ENCODE measurements around the gene TPM3.

DNA sequence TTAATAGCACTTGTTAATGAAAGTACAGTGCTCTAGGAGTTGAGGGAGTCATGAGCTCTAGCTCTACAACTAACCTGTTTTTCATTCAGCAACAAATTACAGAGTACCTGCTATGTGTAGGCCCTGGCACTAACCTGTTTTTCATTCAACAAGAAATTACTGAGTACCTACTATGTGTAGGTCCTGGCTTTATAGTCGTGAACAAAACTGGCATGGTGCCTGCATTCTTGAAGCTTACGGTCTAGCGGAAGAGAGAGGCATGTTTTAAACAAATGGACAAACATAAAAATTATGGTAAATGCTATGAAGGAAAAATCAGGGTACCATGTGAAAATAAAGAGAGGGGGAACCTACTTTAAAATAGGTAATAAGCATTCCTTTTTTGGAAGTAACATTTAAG is 26.6 kb upstream of the TPM3 start:
- TF ChIP-seq, protein P1, sequence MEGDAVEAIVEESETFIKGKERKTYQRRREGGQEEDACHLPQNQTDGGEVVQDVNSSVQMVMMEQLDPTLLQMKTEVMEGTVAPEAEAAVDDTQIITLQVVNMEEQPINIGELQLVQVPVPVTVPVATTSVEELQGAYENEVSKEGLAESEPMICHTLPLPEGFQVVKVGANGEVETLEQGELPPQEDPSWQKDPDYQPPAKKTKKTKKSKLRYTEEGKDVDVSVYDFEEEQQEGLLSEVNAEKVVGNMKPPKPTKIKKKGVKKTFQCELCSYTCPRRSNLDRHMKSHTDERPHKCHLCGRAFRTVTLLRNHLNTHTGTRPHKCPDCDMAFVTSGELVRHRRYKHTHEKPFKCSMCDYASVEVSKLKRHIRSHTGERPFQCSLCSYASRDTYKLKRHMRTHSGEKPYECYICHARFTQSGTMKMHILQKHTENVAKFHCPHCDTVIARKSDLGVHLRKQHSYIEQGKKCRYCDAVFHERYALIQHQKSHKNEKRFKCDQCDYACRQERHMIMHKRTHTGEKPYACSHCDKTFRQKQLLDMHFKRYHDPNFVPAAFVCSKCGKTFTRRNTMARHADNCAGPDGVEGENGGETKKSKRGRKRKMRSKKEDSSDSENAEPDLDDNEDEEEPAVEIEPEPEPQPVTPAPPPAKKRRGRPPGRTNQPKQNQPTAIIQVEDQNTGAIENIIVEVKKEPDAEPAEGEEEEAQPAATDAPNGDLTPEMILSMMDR (IDR thresholded peaks at IDR 0.05; ENCODE audit: control extremely low read depth in 1 of 3, insufficient read depth in 1 of 3, low read depth in 1 of 3, low read length in 3 of 3), result no peak
- TF ChIP-seq GABPA (IDR thresholded peaks at IDR 0.05; ENCODE audit: borderline replicate concordance, insufficient read depth, low read length) (no peak), POLR2A (IDR thresholded peaks at IDR 0.05; ENCODE audit: control extremely low read depth in 1 of 2, low read depth in 2 of 2, low read length in 2 of 2) (no peak), POLR2AphosphoS5 (IDR thresholded peaks at IDR 0.05; ENCODE audit: low read depth, low read length) (no peak), HDAC2 (IDR thresholded peaks at IDR 0.05; ENCODE audit: borderline replicate concordance in 1 of 2, low read depth in 2 of 2, low read length in 2 of 2) (no peak), EZH2 (IDR thresholded peaks at IDR 0.05; ENCODE audit: low read depth, low read length, severe bottlenecking) (no peak), MAFK (IDR thresholded peaks at IDR 0.05; ENCODE audit: low read depth, low read length) (no peak), EP300 (IDR thresholded peaks at IDR 0.05; ENCODE audit: borderline replicate concordance in 1 of 2, low read depth in 2 of 2, low read length in 2 of 2) (no peak), ZNF274 (IDR thresholded peaks at IDR 0.05; ENCODE audit: borderline replicate concordance, extremely low read depth, low read length) (no peak), SIN3A (conservative IDR thresholded peaks at IDR 0.05 in 1 of 2, IDR thresholded peaks at IDR 0.05 in 1 of 2; ENCODE audit: low read depth in 1 of 2, low read length in 2 of 2) (no peak)
- TF ChIP-seq, protein P2, sequence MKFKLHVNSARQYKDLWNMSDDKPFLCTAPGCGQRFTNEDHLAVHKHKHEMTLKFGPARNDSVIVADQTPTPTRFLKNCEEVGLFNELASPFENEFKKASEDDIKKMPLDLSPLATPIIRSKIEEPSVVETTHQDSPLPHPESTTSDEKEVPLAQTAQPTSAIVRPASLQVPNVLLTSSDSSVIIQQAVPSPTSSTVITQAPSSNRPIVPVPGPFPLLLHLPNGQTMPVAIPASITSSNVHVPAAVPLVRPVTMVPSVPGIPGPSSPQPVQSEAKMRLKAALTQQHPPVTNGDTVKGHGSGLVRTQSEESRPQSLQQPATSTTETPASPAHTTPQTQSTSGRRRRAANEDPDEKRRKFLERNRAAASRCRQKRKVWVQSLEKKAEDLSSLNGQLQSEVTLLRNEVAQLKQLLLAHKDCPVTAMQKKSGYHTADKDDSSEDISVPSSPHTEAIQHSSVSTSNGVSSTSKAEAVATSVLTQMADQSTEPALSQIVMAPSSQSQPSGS (IDR thresholded peaks at IDR 0.05; ENCODE audit: low read length), result no peak
